ENCODE measurements around the gene ACOT8. TPM values are rescaled to one million over a fixed set of nuclear protein-coding genes. Genes with fewer than 3 reads are reported as not detected.
A peak's percentile ranks its signal among the peaks of the same experiment; 100 is the strongest.

ACOT8 gene
- total RNA-seq, 1 donor from 2014 or later: 33.8 TPM

DNA sequence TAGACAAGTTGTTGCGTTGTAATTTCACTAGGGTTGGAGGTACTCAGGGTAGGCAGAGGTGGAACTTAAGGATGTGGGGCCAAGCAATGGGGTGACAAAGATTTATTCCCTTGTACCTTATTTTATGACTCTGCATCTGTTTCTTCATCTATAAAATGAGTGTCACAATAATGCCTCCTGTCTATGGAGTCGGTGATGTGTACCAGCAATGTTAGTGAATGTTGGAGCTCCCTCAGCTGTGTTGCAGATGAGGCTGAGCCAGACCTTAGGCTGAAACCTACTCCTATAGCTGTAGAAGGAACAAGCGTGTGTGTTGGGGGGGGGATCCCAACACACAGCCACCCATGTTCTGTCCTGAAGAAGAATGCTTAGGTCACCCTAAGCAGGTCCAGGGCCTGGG is 40.2 kb downstream of the ACOT8 start:
- TF ChIP-seq, protein P1, sequence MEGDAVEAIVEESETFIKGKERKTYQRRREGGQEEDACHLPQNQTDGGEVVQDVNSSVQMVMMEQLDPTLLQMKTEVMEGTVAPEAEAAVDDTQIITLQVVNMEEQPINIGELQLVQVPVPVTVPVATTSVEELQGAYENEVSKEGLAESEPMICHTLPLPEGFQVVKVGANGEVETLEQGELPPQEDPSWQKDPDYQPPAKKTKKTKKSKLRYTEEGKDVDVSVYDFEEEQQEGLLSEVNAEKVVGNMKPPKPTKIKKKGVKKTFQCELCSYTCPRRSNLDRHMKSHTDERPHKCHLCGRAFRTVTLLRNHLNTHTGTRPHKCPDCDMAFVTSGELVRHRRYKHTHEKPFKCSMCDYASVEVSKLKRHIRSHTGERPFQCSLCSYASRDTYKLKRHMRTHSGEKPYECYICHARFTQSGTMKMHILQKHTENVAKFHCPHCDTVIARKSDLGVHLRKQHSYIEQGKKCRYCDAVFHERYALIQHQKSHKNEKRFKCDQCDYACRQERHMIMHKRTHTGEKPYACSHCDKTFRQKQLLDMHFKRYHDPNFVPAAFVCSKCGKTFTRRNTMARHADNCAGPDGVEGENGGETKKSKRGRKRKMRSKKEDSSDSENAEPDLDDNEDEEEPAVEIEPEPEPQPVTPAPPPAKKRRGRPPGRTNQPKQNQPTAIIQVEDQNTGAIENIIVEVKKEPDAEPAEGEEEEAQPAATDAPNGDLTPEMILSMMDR (IDR thresholded peaks at IDR 0.05; ENCODE audit: partially characterized antibody, unreplicated experiment): no peak
- H3K9me3 Mint-ChIP-seq (ENCODE audit: unreplicated experiment): peaks cover 7% of the 10 kb centered on the region
- no peak overlapping the region for H3K4me3 Mint-ChIP-seq (ENCODE audit: unreplicated experiment)
- no peak overlapping the region for H3K27ac Mint-ChIP-seq (ENCODE audit: unreplicated experiment)
- DNase-seq: no peak
- H3K36me3 Mint-ChIP-seq (ENCODE audit: unreplicated experiment): no peaks in the 10 kb centered on the region
- peaks cover 6% of the 10 kb centered on the region for H3K27me3 Mint-ChIP-seq (ENCODE audit: unreplicated experiment)
- H3K4me1 Mint-ChIP-seq (ENCODE audit: low read depth, unreplicated experiment): peaks cover 6% of the 10 kb centered on the region

DNA sequence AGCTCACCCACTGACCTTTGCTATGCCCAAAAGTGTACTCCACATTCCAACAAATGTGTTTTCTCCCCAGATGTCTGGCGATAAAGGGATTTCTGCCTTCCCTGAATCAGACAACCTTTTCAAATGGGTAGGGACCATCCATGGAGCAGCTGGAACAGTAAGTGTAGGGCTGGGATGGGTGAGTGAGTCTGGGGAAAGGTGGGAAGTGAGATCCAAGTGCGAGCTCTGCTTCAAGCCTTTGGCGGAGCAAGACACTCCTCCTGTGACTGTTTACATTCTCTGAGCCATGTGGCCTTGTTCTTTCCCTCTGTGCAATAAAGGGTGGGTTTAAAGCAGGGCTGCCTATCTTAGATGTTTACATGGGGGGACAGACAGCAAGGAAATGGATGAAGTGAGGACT is 42.9 kb downstream of the ACOT8 start:
- Mint-ChIP-seq H3K27ac (ENCODE audit: unreplicated experiment) (no peak overlapping the region), H3K4me3 (ENCODE audit: unreplicated experiment) (no peak overlapping the region), H3K36me3 (ENCODE audit: unreplicated experiment) (no peaks in the 10 kb centered on the region), H3K9me3 (ENCODE audit: unreplicated experiment) (peaks cover 7% of the 10 kb centered on the region), H3K27me3 (ENCODE audit: unreplicated experiment) (peaks cover 8% of the 10 kb centered on the region), H3K4me1 (ENCODE audit: low read depth, unreplicated experiment) (peaks cover 6% of the 10 kb centered on the region)
- DNase-seq: no peak
- TF ChIP-seq, protein P1 (IDR thresholded peaks at IDR 0.05; ENCODE audit: partially characterized antibody, unreplicated experiment): no peak

DNA sequence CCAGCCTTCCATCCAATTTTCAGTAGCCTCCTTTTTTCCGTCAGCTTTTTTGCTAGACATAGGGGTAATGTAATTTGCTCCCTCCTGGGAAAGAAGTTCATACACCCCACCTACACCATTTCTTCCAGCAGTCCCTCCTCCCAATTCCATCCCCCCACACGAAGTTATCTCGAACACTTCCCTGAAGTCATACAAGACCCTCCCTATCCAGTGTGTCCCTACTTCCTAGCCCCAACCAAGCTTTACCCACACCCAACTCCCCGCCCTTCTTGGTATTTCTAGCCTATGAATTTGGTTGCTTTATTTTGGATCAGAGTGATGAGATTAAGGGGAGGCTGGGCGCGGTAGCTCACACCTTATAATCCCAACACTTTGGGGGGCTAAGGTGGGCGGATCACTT is 43.7 kb downstream of the ACOT8 start:
- H3K27ac Mint-ChIP-seq (ENCODE audit: unreplicated experiment): no peak overlapping the region
- TF ChIP-seq, protein P1 (IDR thresholded peaks at IDR 0.05; ENCODE audit: partially characterized antibody, unreplicated experiment): no peak
- H3K4me3 Mint-ChIP-seq (ENCODE audit: unreplicated experiment): peak overlapping the region; percentile 87
- peaks cover 6% of the 10 kb centered on the region for H3K4me1 Mint-ChIP-seq (ENCODE audit: low read depth, unreplicated experiment)
- H3K27me3 Mint-ChIP-seq (ENCODE audit: unreplicated experiment): peaks cover 8% of the 10 kb centered on the region
- no peak for DNase-seq
- H3K9me3 Mint-ChIP-seq (ENCODE audit: unreplicated experiment): peaks cover 7% of the 10 kb centered on the region
- no peaks in the 10 kb centered on the region for H3K36me3 Mint-ChIP-seq (ENCODE audit: unreplicated experiment)

DNA sequence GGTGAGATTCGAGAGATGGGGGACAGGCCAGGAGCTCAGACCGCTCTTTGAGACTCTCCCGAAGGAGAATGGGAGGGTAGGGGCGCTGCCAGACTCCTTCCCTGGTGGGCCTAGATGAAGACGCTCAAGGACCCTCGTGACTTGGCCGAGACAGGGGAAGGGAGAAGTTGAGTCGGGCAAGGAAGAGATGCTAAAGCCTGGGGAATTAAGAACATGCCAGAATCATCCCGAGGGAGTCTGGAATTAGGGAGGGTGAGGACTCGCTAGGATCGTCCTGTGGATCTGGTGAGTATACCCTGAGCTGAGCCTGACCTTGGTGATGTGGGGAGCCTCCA is 44.2 kb downstream of the ACOT8 start:
- H3K36me3 Mint-ChIP-seq (ENCODE audit: unreplicated experiment): no peaks in the 10 kb centered on the region
- H3K27ac Mint-ChIP-seq (ENCODE audit: unreplicated experiment): no peak overlapping the region
- no peak for DNase-seq
- TF ChIP-seq, protein P1 (IDR thresholded peaks at IDR 0.05; ENCODE audit: partially characterized antibody, unreplicated experiment): no peak
- peak overlapping the region; percentile 87 for H3K4me3 Mint-ChIP-seq (ENCODE audit: unreplicated experiment)
- H3K9me3 Mint-ChIP-seq (ENCODE audit: unreplicated experiment): peaks cover 7% of the 10 kb centered on the region
- peaks cover 8% of the 10 kb centered on the region for H3K27me3 Mint-ChIP-seq (ENCODE audit: unreplicated experiment)
- H3K4me1 Mint-ChIP-seq (ENCODE audit: low read depth, unreplicated experiment): peaks cover 6% of the 10 kb centered on the region

DNA sequence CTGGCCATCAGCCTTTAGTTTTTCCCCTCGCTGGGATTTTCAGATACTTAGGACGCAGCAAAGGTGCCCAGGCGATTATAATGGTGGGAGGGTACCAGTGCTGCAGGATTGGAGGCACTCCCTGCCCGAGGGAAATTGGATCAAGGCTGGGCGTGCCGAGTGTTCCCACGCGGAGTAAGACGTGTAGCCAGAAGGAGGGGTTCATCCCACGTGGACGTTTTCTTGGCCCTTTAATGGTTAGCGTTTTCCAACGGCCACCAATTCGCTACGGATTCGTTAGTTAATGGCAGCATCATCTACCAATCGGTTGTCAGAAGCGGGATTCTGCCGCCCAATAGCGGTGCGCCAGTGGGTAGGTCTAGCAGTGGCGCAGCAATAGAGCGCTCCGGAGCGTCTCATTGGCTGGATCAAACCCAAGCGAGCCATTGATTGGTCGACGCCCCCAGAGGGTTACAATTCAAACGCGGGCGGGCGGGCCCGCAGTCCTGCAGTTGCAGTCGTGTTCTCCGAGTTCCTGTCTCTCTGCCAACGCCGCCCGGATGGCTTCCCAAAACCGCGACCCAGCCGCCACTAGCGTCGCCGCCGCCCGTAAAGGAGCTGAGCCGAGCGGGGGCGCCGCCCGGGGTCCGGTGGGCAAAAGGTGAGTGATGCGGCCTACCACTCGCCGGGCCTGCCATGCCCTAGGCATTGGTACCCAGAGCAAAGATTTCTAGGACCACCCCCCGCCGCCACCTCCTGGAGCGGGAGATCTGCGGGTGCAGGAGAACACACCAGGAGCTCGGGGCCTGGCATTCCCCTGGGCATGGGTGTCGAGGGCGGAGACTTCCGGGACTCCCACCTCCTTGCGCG is 44.8 kb downstream of the ACOT8 start, which contains the start of gene UBE2C:
Gene UBE2C, plus strand, starts transcription at position 488 of the 849 bp plus-strand sequence. Its CDS starts 52 bp downstream, at position 540.
- TF ChIP-seq, protein P1 (IDR thresholded peaks at IDR 0.05; ENCODE audit: partially characterized antibody, unreplicated experiment): no peak
- Mint-ChIP-seq H3K4me1 (ENCODE audit: low read depth, unreplicated experiment) (peaks cover 6% of the 10 kb centered on the region), H3K27ac (ENCODE audit: unreplicated experiment) (no peak within 1 kb of the TSS), H3K27me3 (ENCODE audit: unreplicated experiment) (peaks cover 8% of the 10 kb centered on the region), H3K9me3 (ENCODE audit: unreplicated experiment) (peaks cover 7% of the 10 kb centered on the region), H3K4me3 (ENCODE audit: unreplicated experiment) (peak within 1 kb of the TSS; percentile 87), H3K36me3 (ENCODE audit: unreplicated experiment) (no peaks in the 10 kb centered on the region)
- DNase-seq: peak; percentile 95
